Prostate gland (tissue), 2 donors: Measurements from ENCODE around the gene SFRP2.

Source experiments
- CTCF ChIP-seq, 4 experiments: fragments of 200-600 bp in 2 of 4; fragments of 450-650 bp in 2 of 4; sonication (generic) in 2 of 4; IDR thresholded peaks; 1 replicate in 3 of 4; 2 replicates in 1 of 4; pipeline ENCODE4 v1.5.1; 2016 to 2019; ENCODE audit warnings: antibody characterized with exemption in 4 of 4, mild to moderate bottlenecking in 2 of 4, moderate library complexity in 2 of 4
- POLR2A ChIP-seq: fragments of 450-650 bp; IDR thresholded peaks from one replicate; pipeline ENCODE4 v1.6.1; 2016; ENCODE audit warnings: antibody characterized with exemption, mild to moderate bottlenecking

GRCh38 chr4:153766758-153767157 lies 22.1 kb downstream of the SFRP2 start:
- TF ChIP-seq CTCF (IDR thresholded peaks at IDR 0.05) (no peak), POLR2A (no peak)
